CMK (cell line): ENCODE measurements around the gene ZNF518A.
"Not testable (repeated sequence)": the region's sequence is repeated elsewhere in the genome, so short reads cannot be mapped to it uniquely, and the experiment has no call there.

Source experiments
- DNase-seq: peaks from one replicate; pipeline ENCODE4 v3.0.0-alpha.2; 2010; ENCODE audit warnings: low read depth

ZNF518A gene

GRCh38 chr10:96137567-96137966 is 7.5 kb downstream of the ZNF518A start:
- no peak for DNase-seq

- DNase-seq: no peak
These were observed 8.0 kb downstream of the ZNF518A start for GRCh38 chr10:96138102-96138501.

GRCh38 chr10:96152437-96152836 is 22.3 kb downstream of the ZNF518A start:
- DNase-seq: no peak

- no peak for DNase-seq
These were observed 23.0 kb downstream of the ZNF518A start for GRCh38 chr10:96153070-96153469.

GRCh38 chr10:96165726-96166125 is 35.6 kb downstream of the ZNF518A start:
- no peak for DNase-seq

GRCh38 chr10:96168546-96168945 is 38.4 kb downstream of the ZNF518A start:
- no peak for DNase-seq

GRCh38 chr10:96170230-96170629 is 40.1 kb downstream of the ZNF518A start:
- no peak for DNase-seq

- DNase-seq: no peak
These were observed 42.6 kb downstream of the ZNF518A start for GRCh38 chr10:96172666-96173065.

- no peak for DNase-seq
These were observed 46.9 kb downstream of the ZNF518A start for GRCh38 chr10:96176985-96177384.

GRCh38 chr10:96188421-96188820 is 58.3 kb downstream of the ZNF518A start:
- DNase-seq: no peak

- no peak for DNase-seq
These were observed 58.8 kb downstream of the ZNF518A start for GRCh38 chr10:96188916-96189315.

- DNase-seq: not testable (repeated sequence)
These were observed 59.4 kb downstream of the ZNF518A start for GRCh38 chr10:96189505-96189904.

GRCh38 chr10:96201525-96201924 is 71.4 kb downstream of the ZNF518A start:
- no peak for DNase-seq

- no peak for DNase-seq
These were observed 75.5 kb downstream of the ZNF518A start for GRCh38 chr10:96205580-96205979.

- no peak for DNase-seq
These were observed 78.2 kb downstream of the ZNF518A start for GRCh38 chr10:96208271-96208670.

- no peak for DNase-seq
These were observed 78.8 kb downstream of the ZNF518A start for GRCh38 chr10:96208946-96209345.

- DNase-seq: no peak
These were observed 81.7 kb downstream of the ZNF518A start for GRCh38 chr10:96211764-96212163.

- no peak for DNase-seq
These were observed 82.8 kb downstream of the ZNF518A start for GRCh38 chr10:96212911-96213310.
